ENCODE results near the gene EFNA1. TPM values are rescaled to one million over a fixed set of nuclear protein-coding genes. Genes with fewer than 3 reads are reported as not detected.

EFNA1 gene
- total and polyA plus RNA-seq, 2 of the 13 experiments (the other 11 are each of a cell fraction or from before 2014, with no cell fraction given): 81.8 to 874 TPM

DNA sequence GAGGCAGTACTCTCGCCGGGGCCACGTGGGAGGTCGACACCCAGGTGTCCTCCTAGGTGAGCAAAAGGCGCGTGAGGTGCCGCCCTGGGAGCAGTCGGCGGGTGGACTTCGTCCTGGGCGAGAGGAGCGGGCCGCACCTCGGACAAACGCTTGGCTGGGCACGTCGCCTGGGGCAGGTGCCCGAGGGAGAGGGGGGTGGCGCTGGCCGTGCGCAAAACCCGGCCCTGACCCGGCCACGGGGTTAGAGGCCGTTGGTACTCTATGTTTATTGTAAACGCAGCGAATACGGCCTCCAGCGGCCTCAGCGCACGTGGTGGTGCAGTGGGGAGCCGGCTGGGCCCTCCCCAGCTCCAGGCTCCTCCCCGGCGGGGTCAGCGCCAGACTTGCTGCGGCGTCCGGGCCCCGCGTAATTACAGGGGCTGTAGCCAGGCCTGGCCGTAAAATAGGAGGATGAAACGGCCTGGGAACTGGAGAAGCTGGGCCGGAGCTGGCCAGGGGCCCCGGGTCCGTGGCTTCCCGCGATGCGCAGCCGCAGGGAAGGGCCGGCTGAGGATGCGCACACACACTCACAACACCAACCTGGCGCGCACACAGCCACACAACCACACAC, 1.6 kb upstream of the EFNA1 start (continued):
- TF ChIP-seq ZC3H4 (CRISPR knock-in tag; IDR thresholded peaks at IDR 0.05; ENCODE audit: borderline replicate concordance) (peak; percentile 82), RFXAP (CRISPR knock-in tag; IDR thresholded peaks at IDR 0.05; ENCODE audit: borderline replicate concordance) (peak; percentile 81), NR2F1 (CRISPR knock-in tag; IDR thresholded peaks at IDR 0.05) (peak; percentile 93 to 97), PHF21A (CRISPR knock-in tag; IDR thresholded peaks at IDR 0.05) (peak; percentile 99), ZNF543 (CRISPR knock-in tag; IDR thresholded peaks at IDR 0.05) (peak; percentile 68), ZNF678 (CRISPR knock-in tag; IDR thresholded peaks at IDR 0.05) (peak; percentile 96; the same call in 1 of the 2 replicates), ZNF615 (CRISPR knock-in tag; IDR thresholded peaks at IDR 0.05; ENCODE audit: borderline replicate concordance) (peak; percentile 92; the same call in 1 of the 2 replicates), TRIM24 (CRISPR knock-in tag; IDR thresholded peaks at IDR 0.05) (no peak), ZNF44 (CRISPR knock-in tag; IDR thresholded peaks at IDR 0.05) (peak; percentile 85; the same call in 1 of the 2 replicates), HES4 (CRISPR knock-in tag; IDR thresholded peaks at IDR 0.05; ENCODE audit: borderline replicate concordance) (peak; percentile 88), NR3C1 (CRISPR knock-in tag; IDR thresholded peaks at IDR 0.05) (no peak), NFYB (CRISPR knock-in tag; IDR thresholded peaks at IDR 0.05) (peak; percentile 51; the same call in 1 of the 2 replicates), PHF8 (CRISPR knock-in tag; IDR thresholded peaks at IDR 0.05) (peak; percentile 76), HIVEP1 (CRISPR knock-in tag; IDR thresholded peaks at IDR 0.05) (peak; percentile 97), MIER2 (CRISPR knock-in tag; IDR thresholded peaks at IDR 0.05) (peak; percentile 83)
- TF ChIP-seq, protein P1, sequence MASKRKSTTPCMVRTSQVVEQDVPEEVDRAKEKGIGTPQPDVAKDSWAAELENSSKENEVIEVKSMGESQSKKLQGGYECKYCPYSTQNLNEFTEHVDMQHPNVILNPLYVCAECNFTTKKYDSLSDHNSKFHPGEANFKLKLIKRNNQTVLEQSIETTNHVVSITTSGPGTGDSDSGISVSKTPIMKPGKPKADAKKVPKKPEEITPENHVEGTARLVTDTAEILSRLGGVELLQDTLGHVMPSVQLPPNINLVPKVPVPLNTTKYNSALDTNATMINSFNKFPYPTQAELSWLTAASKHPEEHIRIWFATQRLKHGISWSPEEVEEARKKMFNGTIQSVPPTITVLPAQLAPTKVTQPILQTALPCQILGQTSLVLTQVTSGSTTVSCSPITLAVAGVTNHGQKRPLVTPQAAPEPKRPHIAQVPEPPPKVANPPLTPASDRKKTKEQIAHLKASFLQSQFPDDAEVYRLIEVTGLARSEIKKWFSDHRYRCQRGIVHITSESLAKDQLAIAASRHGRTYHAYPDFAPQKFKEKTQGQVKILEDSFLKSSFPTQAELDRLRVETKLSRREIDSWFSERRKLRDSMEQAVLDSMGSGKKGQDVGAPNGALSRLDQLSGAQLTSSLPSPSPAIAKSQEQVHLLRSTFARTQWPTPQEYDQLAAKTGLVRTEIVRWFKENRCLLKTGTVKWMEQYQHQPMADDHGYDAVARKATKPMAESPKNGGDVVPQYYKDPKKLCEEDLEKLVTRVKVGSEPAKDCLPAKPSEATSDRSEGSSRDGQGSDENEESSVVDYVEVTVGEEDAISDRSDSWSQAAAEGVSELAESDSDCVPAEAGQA (IDR thresholded peaks at IDR 0.05; ENCODE audit: low read depth): peak; percentile 58; the same call in 1 of the 2 replicates
- TF ChIP-seq, protein P1 (CRISPR knock-in tag; IDR thresholded peaks at IDR 0.05; ENCODE audit: borderline replicate concordance): no peak
- TF ChIP-seq, protein P2, sequence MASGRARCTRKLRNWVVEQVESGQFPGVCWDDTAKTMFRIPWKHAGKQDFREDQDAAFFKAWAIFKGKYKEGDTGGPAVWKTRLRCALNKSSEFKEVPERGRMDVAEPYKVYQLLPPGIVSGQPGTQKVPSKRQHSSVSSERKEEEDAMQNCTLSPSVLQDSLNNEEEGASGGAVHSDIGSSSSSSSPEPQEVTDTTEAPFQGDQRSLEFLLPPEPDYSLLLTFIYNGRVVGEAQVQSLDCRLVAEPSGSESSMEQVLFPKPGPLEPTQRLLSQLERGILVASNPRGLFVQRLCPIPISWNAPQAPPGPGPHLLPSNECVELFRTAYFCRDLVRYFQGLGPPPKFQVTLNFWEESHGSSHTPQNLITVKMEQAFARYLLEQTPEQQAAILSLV (CRISPR knock-in tag; IDR thresholded peaks at IDR 0.05; ENCODE audit: borderline replicate concordance): peak; percentile 92
- TF ChIP-seq, protein P3, sequence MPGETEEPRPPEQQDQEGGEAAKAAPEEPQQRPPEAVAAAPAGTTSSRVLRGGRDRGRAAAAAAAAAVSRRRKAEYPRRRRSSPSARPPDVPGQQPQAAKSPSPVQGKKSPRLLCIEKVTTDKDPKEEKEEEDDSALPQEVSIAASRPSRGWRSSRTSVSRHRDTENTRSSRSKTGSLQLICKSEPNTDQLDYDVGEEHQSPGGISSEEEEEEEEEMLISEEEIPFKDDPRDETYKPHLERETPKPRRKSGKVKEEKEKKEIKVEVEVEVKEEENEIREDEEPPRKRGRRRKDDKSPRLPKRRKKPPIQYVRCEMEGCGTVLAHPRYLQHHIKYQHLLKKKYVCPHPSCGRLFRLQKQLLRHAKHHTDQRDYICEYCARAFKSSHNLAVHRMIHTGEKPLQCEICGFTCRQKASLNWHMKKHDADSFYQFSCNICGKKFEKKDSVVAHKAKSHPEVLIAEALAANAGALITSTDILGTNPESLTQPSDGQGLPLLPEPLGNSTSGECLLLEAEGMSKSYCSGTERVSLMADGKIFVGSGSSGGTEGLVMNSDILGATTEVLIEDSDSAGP (CRISPR knock-in tag; IDR thresholded peaks at IDR 0.05; ENCODE audit: borderline replicate concordance): peak; percentile 97
- TF ChIP-seq, protein P4, sequence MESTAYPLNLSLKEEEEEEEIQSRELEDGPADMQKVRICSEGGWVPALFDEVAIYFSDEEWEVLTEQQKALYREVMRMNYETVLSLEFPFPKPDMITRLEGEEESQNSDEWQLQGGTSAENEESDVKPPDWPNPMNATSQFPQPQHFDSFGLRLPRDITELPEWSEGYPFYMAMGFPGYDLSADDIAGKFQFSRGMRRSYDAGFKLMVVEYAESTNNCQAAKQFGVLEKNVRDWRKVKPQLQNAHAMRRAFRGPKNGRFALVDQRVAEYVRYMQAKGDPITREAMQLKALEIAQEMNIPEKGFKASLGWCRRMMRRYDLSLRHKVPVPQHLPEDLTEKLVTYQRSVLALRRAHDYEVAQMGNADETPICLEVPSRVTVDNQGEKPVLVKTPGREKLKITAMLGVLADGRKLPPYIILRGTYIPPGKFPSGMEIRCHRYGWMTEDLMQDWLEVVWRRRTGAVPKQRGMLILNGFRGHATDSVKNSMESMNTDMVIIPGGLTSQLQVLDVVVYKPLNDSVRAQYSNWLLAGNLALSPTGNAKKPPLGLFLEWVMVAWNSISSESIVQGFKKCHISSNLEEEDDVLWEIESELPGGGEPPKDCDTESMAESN (CRISPR knock-in tag; conservative IDR thresholded peaks at IDR 0.05): peak; percentile 77

All from HepG2 (cell line).